ENCODE measurements around the gene REEP5. TPM values are rescaled to one million over a fixed set of nuclear protein-coding genes. Genes with fewer than 3 reads are reported as not detected.

Gene REEP5
- total and polyA plus RNA-seq, 9 of the 15 experiments (the other 6 are each of a cell fraction or from before 2014, with no cell fraction given), result 14.7 to 102 (median 36.0) TPM

- TF ChIP-seq SPI1 (IDR thresholded peaks at IDR 0.05; ENCODE audit: borderline replicate concordance, low read depth, low read length) (no peak), NFXL1 (CRISPR knock-in tag; IDR thresholded peaks at IDR 0.05) (no peak), KLF1 (tag; IDR thresholded peaks at IDR 0.05) (no peak), HBP1 (CRISPR knock-in tag; IDR thresholded peaks at IDR 0.05) (no peak), ZNF140 (CRISPR knock-in tag; IDR thresholded peaks at IDR 0.05) (no peak), ZC3H8 (IDR thresholded peaks at IDR 0.05) (no peak), MYNN (IDR thresholded peaks at IDR 0.05) (no peak), MYNN (CRISPR knock-in tag; IDR thresholded peaks at IDR 0.05) (no peak), THRB (CRISPR knock-in tag; conservative IDR thresholded peaks at IDR 0.05) (no peak), RNF2 (IDR thresholded peaks at IDR 0.05) (no peak), ZBTB12 (CRISPR knock-in tag; IDR thresholded peaks at IDR 0.05) (no peak), CLOCK (CRISPR knock-in tag; IDR thresholded peaks at IDR 0.05; ENCODE audit: borderline replicate concordance) (no peak), ZNF584 (CRISPR knock-in tag; IDR thresholded peaks at IDR 0.05; ENCODE audit: low read depth) (no peak), FOXJ2 (tag; IDR thresholded peaks at IDR 0.05) (no peak), ZFP91 (CRISPR knock-in tag; IDR thresholded peaks at IDR 0.05) (no peak), USF2 (CRISPR knock-in tag; IDR thresholded peaks at IDR 0.05) (no peak), SMARCA4 (IDR thresholded peaks at IDR 0.05) (peak; percentile 59; the same call in 1 of the 2 replicates), FOXM1 (IDR thresholded peaks at IDR 0.05; ENCODE audit: low read depth) (no peak), FOXM1 (CRISPR knock-in tag; IDR thresholded peaks at IDR 0.05; ENCODE audit: low read depth) (no peak), ADNP (tag; IDR thresholded peaks at IDR 0.05) (0 out of 2 replicates have a peak, but pooled peaks have one; percentile 27)
Observed at GRCh38 chr5:112914584-112914983, 7.4 kb downstream of the REEP5 start (continued).
